HepG2 (cell line): Measurements from ENCODE around the gene TLE1. TPM values are rescaled to one million over a fixed set of nuclear protein-coding genes. Genes with fewer than 3 reads are reported as not detected.
A peak's percentile ranks its signal among the peaks of the same experiment; 100 is the strongest.

ENCODE experiments used
- FOXA3 ChIP-seq: IDR thresholded peaks from 2 replicates; pipeline ENCODE4 v1.6.1; 2016; ENCODE audit warnings: missing genetic modification reagents, missing compliant biosample characterization
- FOXP1 ChIP-seq, 2 experiments: fragments of 450-650 bp in 1 of 2; IDR thresholded peaks; 2 replicates each; pipeline ENCODE4 v1.6.1; 2017 to 2018; ENCODE audit warnings: antibody characterized with exemption in 1 of 2
- HNF4A ChIP-seq: sonication (generic); formaldehyde crosslinking; IDR thresholded peaks from 2 replicates; pipeline ENCODE4 v1.4.0; 2020; ENCODE audit warnings: missing genetic modification reagents
- HNF4G ChIP-seq, 2 experiments: sonication (generic) in 1 of 2; formaldehyde crosslinking in 1 of 2; IDR thresholded peaks; 2 replicates each; pipeline versions ENCODE4 v1.4.0 to v1.6.1; 2011 to 2020; ENCODE audit warnings: borderline replicate concordance in 2 of 2, low read depth in 2 of 2, mild to moderate bottlenecking in 2 of 2, low read length in 1 of 2, missing genetic modification reagents in 1 of 2, moderate library complexity in 1 of 2
- ISL2 ChIP-seq: sonication (generic); formaldehyde crosslinking; IDR thresholded peaks from 2 replicates; pipeline ENCODE4 v1.5.0; 2020; ENCODE audit warnings: missing genetic modification reagents
- PPARG ChIP-seq: conservative IDR thresholded peaks from 2 replicates; pipeline ENCODE4 v1.6.1; 2016; ENCODE audit warnings: missing biosample characterization, missing genetic modification reagents
- SETDB1 ChIP-seq: sonication (generic); formaldehyde crosslinking; IDR thresholded peaks from 2 replicates; pipeline ENCODE4 v1.5.1; 2020; ENCODE audit warnings: missing genetic modification reagents, mild to moderate bottlenecking, borderline replicate concordance
- SOX5 ChIP-seq: IDR thresholded peaks from 2 replicates; pipeline ENCODE4 v1.6.1; 2016; ENCODE audit warnings: borderline replicate concordance
- TGIF2 ChIP-seq: IDR thresholded peaks from 2 replicates; pipeline ENCODE4 v1.6.1; 2016; ENCODE audit warnings: control low read depth, missing compliant biosample characterization
- YEATS4 ChIP-seq: sonication (generic); formaldehyde crosslinking; IDR thresholded peaks from 2 replicates; pipeline ENCODE4 v1.4.0; 2020; ENCODE audit warnings: missing genetic modification reagents, borderline replicate concordance
- ZC3H13 ChIP-seq: sonication (generic); formaldehyde crosslinking; IDR thresholded peaks from 2 replicates; pipeline ENCODE4 v1.8.1; 2023; ENCODE audit warnings: mild to moderate bottlenecking, missing genetic modification reagents, moderate library complexity
- ZSCAN9 ChIP-seq: IDR thresholded peaks from 2 replicates; pipeline ENCODE4 v1.6.1; 2016; ENCODE audit warnings: borderline replicate concordance
- polyA plus RNA-seq, 8 experiments: library from polyadenylated mRNA; depleted of rRNA in 3 of 8; stranded (reverse) in 7 of 8; unstranded in 1 of 8; fragments of >200 nt; fragmentation: Illumina TruSeq in 4 of 8; extraction: Trizol in 4 of 8; gene quantifications; 2 replicates each; pipeline versions ENCODE4 v1.2.1 to v1.2.3, GENCODE V29; 2011 to 2016; ENCODE audit warnings: low read depth in 4 of 8, missing spikeins in 1 of 8, mixed read lengths in 1 of 8; ENCODE audit not compliant: insufficient read depth in 1 of 8
- total RNA-seq, 5 experiments: library from RNA; depleted of rRNA; stranded (reverse); fragments of >200 nt; fragmentation: Illumina TruSeq; extraction: Trizol; gene quantifications; 2 replicates each; pipeline ENCODE4 v1.2.3, GENCODE V29; 2016; ENCODE audit warnings: low read depth in 1 of 5
- TF ChIP-seq, protein P1 (sequence below), 2 experiments: IDR thresholded peaks; 2 replicates each; pipeline ENCODE4 v1.6.1; 2011 to 2012; ENCODE audit warnings: low read length in 2 of 2, borderline replicate concordance in 1 of 2, low read depth in 1 of 2, mild to moderate bottlenecking in 1 of 2, moderate library complexity in 1 of 2
- TF ChIP-seq, protein P2 (sequence below): IDR thresholded peaks from 2 replicates; pipeline ENCODE4 v1.6.1; 2016; ENCODE audit warnings: low read depth, missing genetic modification reagents, missing compliant biosample characterization
- TF ChIP-seq, protein P3 (sequence below): sonication (generic); formaldehyde crosslinking; IDR thresholded peaks from 2 replicates; pipeline ENCODE4 v1.8.1; 2023; ENCODE audit warnings: missing genetic modification reagents, inconsistent platforms, borderline replicate concordance

Gene TLE1
- total and polyA plus RNA-seq, 2 of the 13 experiments (the other 11 are each of a cell fraction or from before 2014, with no cell fraction given): 35.9 to 109 TPM

DNA sequence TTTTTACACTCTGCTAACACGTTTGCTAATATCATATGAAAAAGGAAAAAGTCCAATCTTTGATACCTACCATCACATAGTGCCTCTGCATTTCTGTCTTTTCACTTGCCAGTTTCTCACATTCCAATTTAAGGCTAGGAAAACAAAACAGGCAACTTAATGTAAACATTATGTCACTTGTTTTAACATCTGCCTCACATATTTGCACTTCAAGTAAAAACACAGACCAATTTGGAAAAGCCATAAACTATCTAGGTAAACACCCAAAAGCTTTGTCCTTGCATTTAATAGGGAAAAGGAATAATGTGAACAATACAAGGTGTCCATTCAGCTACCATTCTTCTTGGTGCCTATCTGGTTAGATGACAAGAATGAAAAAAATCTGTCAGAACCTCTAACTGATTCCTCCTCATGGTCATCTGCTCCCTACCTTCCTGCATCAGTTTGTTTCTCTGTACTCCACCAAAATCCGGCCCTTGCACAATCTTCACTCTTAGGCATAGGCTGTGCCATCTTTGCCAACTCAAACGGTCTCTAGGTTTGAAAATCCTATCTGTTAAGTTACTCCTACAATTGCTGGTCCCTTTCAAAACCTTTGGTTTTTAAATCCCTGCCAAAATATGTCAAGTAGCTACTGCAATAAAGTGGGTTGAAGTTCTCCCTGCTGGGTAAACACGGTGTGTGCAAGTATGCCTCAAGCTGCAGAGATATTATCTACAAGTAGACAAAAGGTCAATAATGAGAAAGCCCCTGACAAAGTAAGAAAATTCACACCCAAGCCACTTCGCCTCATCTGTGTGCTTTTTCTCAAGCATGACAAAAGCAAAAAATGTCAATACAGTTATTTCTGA lies 3.4 kb downstream of the TLE1 start (continued):
- TF ChIP-seq SETDB1 (CRISPR knock-in tag) (no peak), ZC3H13 (0 out of 2 replicates have a peak, but pooled peaks have one; percentile 34), FOXP1 (IDR thresholded peaks at IDR 0.05) (no peak), FOXP1 (CRISPR knock-in tag; IDR thresholded peaks at IDR 0.05) (peak; percentile 75), ISL2 (CRISPR knock-in tag) (peak; percentile 44), HNF4G (IDR thresholded peaks at IDR 0.05; ENCODE audit: borderline replicate concordance, low read depth, low read length) (peak; percentile 42; the same call in 1 of the 2 replicates), HNF4G (CRISPR knock-in tag; IDR thresholded peaks at IDR 0.05; ENCODE audit: borderline replicate concordance, low read depth) (no peak), HNF4A (CRISPR knock-in tag) (peak; percentile 10; the same call in 1 of the 2 replicates), ZSCAN9 (CRISPR knock-in tag) (peak; percentile 37; the same call in 1 of the 2 replicates), TGIF2 (CRISPR knock-in tag) (peak; percentile 50; the same call in 1 of the 2 replicates), FOXA3 (peak; percentile 58; the same call in 1 of the 2 replicates), YEATS4 (CRISPR knock-in tag) (0 out of 2 replicates have a peak, but pooled peaks have one; percentile 12), SOX5 (CRISPR knock-in tag) (peak; percentile 56; the same call in 1 of the 2 replicates), PPARG (CRISPR knock-in tag) (peak; percentile 44; the same call in 1 of the 2 replicates)
- TF ChIP-seq, protein P1, sequence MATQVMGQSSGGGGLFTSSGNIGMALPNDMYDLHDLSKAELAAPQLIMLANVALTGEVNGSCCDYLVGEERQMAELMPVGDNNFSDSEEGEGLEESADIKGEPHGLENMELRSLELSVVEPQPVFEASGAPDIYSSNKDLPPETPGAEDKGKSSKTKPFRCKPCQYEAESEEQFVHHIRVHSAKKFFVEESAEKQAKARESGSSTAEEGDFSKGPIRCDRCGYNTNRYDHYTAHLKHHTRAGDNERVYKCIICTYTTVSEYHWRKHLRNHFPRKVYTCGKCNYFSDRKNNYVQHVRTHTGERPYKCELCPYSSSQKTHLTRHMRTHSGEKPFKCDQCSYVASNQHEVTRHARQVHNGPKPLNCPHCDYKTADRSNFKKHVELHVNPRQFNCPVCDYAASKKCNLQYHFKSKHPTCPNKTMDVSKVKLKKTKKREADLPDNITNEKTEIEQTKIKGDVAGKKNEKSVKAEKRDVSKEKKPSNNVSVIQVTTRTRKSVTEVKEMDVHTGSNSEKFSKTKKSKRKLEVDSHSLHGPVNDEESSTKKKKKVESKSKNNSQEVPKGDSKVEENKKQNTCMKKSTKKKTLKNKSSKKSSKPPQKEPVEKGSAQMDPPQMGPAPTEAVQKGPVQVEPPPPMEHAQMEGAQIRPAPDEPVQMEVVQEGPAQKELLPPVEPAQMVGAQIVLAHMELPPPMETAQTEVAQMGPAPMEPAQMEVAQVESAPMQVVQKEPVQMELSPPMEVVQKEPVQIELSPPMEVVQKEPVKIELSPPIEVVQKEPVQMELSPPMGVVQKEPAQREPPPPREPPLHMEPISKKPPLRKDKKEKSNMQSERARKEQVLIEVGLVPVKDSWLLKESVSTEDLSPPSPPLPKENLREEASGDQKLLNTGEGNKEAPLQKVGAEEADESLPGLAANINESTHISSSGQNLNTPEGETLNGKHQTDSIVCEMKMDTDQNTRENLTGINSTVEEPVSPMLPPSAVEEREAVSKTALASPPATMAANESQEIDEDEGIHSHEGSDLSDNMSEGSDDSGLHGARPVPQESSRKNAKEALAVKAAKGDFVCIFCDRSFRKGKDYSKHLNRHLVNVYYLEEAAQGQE (IDR thresholded peaks at IDR 0.05; ENCODE audit: borderline replicate concordance in 1 of 2, low read depth in 1 of 2, low read length in 2 of 2): 0 out of 4 replicates have a peak, but pooled peaks of 1 of the 2 experiments have one; percentile 11
- TF ChIP-seq, protein P2, sequence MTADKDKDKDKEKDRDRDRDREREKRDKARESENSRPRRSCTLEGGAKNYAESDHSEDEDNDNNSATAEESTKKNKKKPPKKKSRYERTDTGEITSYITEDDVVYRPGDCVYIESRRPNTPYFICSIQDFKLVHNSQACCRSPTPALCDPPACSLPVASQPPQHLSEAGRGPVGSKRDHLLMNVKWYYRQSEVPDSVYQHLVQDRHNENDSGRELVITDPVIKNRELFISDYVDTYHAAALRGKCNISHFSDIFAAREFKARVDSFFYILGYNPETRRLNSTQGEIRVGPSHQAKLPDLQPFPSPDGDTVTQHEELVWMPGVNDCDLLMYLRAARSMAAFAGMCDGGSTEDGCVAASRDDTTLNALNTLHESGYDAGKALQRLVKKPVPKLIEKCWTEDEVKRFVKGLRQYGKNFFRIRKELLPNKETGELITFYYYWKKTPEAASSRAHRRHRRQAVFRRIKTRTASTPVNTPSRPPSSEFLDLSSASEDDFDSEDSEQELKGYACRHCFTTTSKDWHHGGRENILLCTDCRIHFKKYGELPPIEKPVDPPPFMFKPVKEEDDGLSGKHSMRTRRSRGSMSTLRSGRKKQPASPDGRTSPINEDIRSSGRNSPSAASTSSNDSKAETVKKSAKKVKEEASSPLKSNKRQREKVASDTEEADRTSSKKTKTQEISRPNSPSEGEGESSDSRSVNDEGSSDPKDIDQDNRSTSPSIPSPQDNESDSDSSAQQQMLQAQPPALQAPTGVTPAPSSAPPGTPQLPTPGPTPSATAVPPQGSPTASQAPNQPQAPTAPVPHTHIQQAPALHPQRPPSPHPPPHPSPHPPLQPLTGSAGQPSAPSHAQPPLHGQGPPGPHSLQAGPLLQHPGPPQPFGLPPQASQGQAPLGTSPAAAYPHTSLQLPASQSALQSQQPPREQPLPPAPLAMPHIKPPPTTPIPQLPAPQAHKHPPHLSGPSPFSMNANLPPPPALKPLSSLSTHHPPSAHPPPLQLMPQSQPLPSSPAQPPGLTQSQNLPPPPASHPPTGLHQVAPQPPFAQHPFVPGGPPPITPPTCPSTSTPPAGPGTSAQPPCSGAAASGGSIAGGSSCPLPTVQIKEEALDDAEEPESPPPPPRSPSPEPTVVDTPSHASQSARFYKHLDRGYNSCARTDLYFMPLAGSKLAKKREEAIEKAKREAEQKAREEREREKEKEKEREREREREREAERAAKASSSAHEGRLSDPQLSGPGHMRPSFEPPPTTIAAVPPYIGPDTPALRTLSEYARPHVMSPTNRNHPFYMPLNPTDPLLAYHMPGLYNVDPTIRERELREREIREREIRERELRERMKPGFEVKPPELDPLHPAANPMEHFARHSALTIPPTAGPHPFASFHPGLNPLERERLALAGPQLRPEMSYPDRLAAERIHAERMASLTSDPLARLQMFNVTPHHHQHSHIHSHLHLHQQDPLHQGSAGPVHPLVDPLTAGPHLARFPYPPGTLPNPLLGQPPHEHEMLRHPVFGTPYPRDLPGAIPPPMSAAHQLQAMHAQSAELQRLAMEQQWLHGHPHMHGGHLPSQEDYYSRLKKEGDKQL (CRISPR knock-in tag): peak; percentile 38; the same call in 1 of the 2 replicates
- TF ChIP-seq, protein P3, sequence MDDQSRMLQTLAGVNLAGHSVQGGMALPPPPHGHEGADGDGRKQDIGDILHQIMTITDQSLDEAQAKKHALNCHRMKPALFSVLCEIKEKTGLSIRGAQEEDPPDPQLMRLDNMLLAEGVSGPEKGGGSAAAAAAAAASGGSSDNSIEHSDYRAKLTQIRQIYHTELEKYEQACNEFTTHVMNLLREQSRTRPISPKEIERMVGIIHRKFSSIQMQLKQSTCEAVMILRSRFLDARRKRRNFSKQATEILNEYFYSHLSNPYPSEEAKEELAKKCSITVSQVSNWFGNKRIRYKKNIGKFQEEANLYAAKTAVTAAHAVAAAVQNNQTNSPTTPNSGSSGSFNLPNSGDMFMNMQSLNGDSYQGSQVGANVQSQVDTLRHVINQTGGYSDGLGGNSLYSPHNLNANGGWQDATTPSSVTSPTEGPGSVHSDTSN (CRISPR knock-in tag): no peak
